ENCODE measurements around the gene HINFP. TPM values are rescaled to one million over a fixed set of nuclear protein-coding genes. Genes with fewer than 3 reads are reported as not detected.
A peak's percentile ranks its signal among the peaks of the same experiment; 100 is the strongest.

The HINFP gene
- total RNA-seq, 6 experiments from 2014 or later = 6.4 to 13.6 (median 10.7) TPM

GRCh38 chr11:119092880-119093842 is 28.2 kb upstream of the HINFP start:
- WGBS (ENCODE audit: insufficient coverage, low coverage, low lambda C conversion rate, missing lambda C conversion rate) = 51% methylated on average over 7 of the region's 12 CpGs
- intact Hi-C loops (cut with DNase I) = no loop called here

GRCh38 chr11:119093942-119094815 is 27.2 kb upstream of the HINFP start:
- TF ChIP-seq POLR2A (IDR thresholded peaks at IDR 0.05) (no peak), CTCF (IDR thresholded peaks at IDR 0.05) (no peak)
- ATAC-seq (peak; percentile 3 to 14 (median 10)), DNase-seq (peak in 1 of 3 donors; percentile 57)
- intact Hi-C loops (cut with DNase I) = no loop called here
- Histone ChIP-seq H3K4me3 (peak overlapping the region; percentile 56 to 79 (median 70)), H3K27ac (peak overlapping the region; percentile 67 to 88 (median 87)), H3K27me3 (no peaks in the 10 kb centered on the region), H3K36me3 (peaks cover 0 to 21% (median 9%) of the 10 kb centered on the region in 4 donors), H3K9me3 (no peaks in the 10 kb centered on the region), H3K4me1 (peaks cover 0 to 19% (median 7%) of the 10 kb centered on the region in 4 donors)
- WGBS (ENCODE audit: insufficient coverage, low coverage, low lambda C conversion rate, missing lambda C conversion rate) = 3% methylated on average over 14 of the region's 81 CpGs

More at GRCh38 chr11:119092880-119093842, 28.2 kb upstream of the HINFP start:
- TF ChIP-seq POLR2A (IDR thresholded peaks at IDR 0.05) (no peak), CTCF (IDR thresholded peaks at IDR 0.05) (no peak)
- H3K4me1 ChIP-seq = peaks cover 0 to 19% (median 7%) of the 10 kb centered on the region in 4 donors
- no peaks in the 10 kb centered on the region for H3K9me3 ChIP-seq
- ATAC-seq (no peak), DNase-seq (no peak)
- H3K27ac ChIP-seq = peak overlapping the region; percentile 67 to 88 (median 87)
- no peaks in the 10 kb centered on the region for H3K27me3 ChIP-seq
- H3K4me3 ChIP-seq = peak overlapping the region in 1 of 3 donors; percentile 56
- H3K36me3 ChIP-seq = peaks cover 0 to 17% (median 8%) of the 10 kb centered on the region in 4 donors

- Histone ChIP-seq H3K36me3 (peaks cover 0 to 21% (median 9%) of the 10 kb centered on the region in 4 donors), H3K4me3 (peak overlapping the region; percentile 56 to 79 (median 70)), H3K27me3 (no peaks in the 10 kb centered on the region), H3K4me1 (peaks cover 0 to 19% (median 7%) of the 10 kb centered on the region in 4 donors), H3K27ac (peak overlapping the region; percentile 67 to 88 (median 87)), H3K9me3 (no peaks in the 10 kb centered on the region)
- intact Hi-C loops (cut with DNase I) = no loop called here
- ATAC-seq = peak; percentile 73 to 87 (median 80)
- DNase-seq = peak; percentile 86 to 90 (median 88)
- 0% methylated on average over 5 of the region's 19 CpGs for WGBS (ENCODE audit: insufficient coverage, low coverage, low lambda C conversion rate, missing lambda C conversion rate)
- no peak for TF ChIP-seq POLR2A (IDR thresholded peaks at IDR 0.05)
- peak; percentile 64 to 73 (median 66) for TF ChIP-seq CTCF (IDR thresholded peaks at IDR 0.05)
These were observed 26.6 kb upstream of the HINFP start for GRCh38 chr11:119094816-119095065.

- DNase-seq = peak; percentile 98 to 100 (median 99)
- intact Hi-C loops (cut with DNase I) = no loop called here
- H3K4me3 ChIP-seq = peak overlapping the region; percentile 56 to 79 (median 70)
- 0% methylated on average over 31 of the region's 79 CpGs for WGBS (ENCODE audit: insufficient coverage, low coverage, low lambda C conversion rate, missing lambda C conversion rate)
- peaks cover 0 to 19% (median 7%) of the 10 kb centered on the region in 4 donors for H3K4me1 ChIP-seq
- peak in 2 of 4 donors; percentile 4 to 26 for TF ChIP-seq CTCF (IDR thresholded peaks at IDR 0.05)
- TF ChIP-seq POLR2A (IDR thresholded peaks at IDR 0.05) = peak; percentile 99
- H3K9me3 ChIP-seq = no peaks in the 10 kb centered on the region
- peak; percentile 89 to 94 (median 92) for ATAC-seq
- peaks cover 0 to 21% (median 9%) of the 10 kb centered on the region in 4 donors for H3K36me3 ChIP-seq
- no peaks in the 10 kb centered on the region for H3K27me3 ChIP-seq
- H3K27ac ChIP-seq = peak overlapping the region; percentile 67 to 88 (median 87)
These were observed 26.1 kb upstream of the HINFP start for GRCh38 chr11:119095066-119095880.

Measured in right lobe of liver (tissue), 6 donors.